Tibial nerve (tissue), 4 donors: ENCODE measurements around the gene CASP1. TPM values are rescaled to one million over a fixed set of nuclear protein-coding genes. Genes with fewer than 3 reads are reported as not detected.
"Not testable (repeated sequence)": the region's sequence is repeated elsewhere in the genome, so short reads cannot be mapped to it uniquely, and the experiment has no call there.

Experiments
- DNase-seq, 2 donors: peaks; one replicate each; pipeline ENCODE4 v3.0.0-alpha.2; 2019; ENCODE audit warnings: low spot score in 2 of 2
- H3K27ac ChIP-seq, 4 donors: fragments of 200-600 bp; sonication (generic) in 3 of 4; one replicate each; pipeline ENCODE4 v1.5.1; 2017 to 2019; ENCODE audit warnings: mild to moderate bottlenecking in 1 of 4
- H3K27me3 ChIP-seq, 2 donors: fragments of 200-600 bp; sonication (generic) in 1 of 2; one replicate each; pipeline versions ENCODE4 v1.5.1 to v1.6.0; 2017 to 2019
- H3K36me3 ChIP-seq, 3 donors: fragments of 200-600 bp; sonication (generic); one replicate each; pipeline ENCODE4 v1.5.1; 2018 to 2019
- H3K4me1 ChIP-seq, 4 donors: fragments of 200-600 bp; sonication (generic) in 3 of 4; one replicate each; pipeline ENCODE4 v1.5.1; 2017 to 2019
- H3K4me3 ChIP-seq, 4 donors: fragments of 200-600 bp; sonication (generic) in 3 of 4; one replicate each; pipeline ENCODE4 v1.5.1; 2017 to 2019; ENCODE audit warnings: mild to moderate bottlenecking in 1 of 4, moderate library complexity in 1 of 4
- H3K9me3 ChIP-seq, 4 donors: fragments of 200-600 bp; sonication (generic) in 3 of 4; one replicate each; pipeline ENCODE4 v1.5.1; 2017 to 2019
- CTCF ChIP-seq, 5 experiments: fragments of 200-600 bp in 3 of 5; fragments of 450-650 bp in 2 of 5; sonication (generic) in 3 of 5; IDR thresholded peaks; one replicate each; pipeline ENCODE4 v1.5.1; 2016 to 2019; ENCODE audit warnings: antibody characterized with exemption in 5 of 5, mild to moderate bottlenecking in 3 of 5, moderate library complexity in 2 of 5
- EP300 ChIP-seq, 2 donors: sonication (generic); formaldehyde crosslinking; IDR thresholded peaks; one replicate each; pipeline ENCODE4 v1.6.1; 2017; ENCODE audit warnings: antibody characterized with exemption in 2 of 2, mild to moderate bottlenecking in 1 of 2
- POLR2A ChIP-seq, 2 donors: fragments of 450-650 bp; IDR thresholded peaks; one replicate each; pipeline ENCODE4 v1.6.1; 2017; ENCODE audit warnings: antibody characterized with exemption in 2 of 2, mild to moderate bottlenecking in 2 of 2, moderate library complexity in 2 of 2
- WGBS, 2 donors: methylation state at CpG; one replicate each; pipeline ENCODE4 v1.1.5; 2018; 5-methylcytosine and 5-hydroxymethylcytosine counted together
- total RNA-seq, 4 donors: library from RNA; depleted of rRNA; stranded (reverse); fragments of >200 nt; gene quantifications; one replicate each; pipeline ENCODE4 v1.1.0, GENCODE V29; 2016

CASP1 gene
- total RNA-seq, 4 donors from 2014 or later = 8.5 to 15.0 (median 8.9) TPM

- DNase-seq = no peak
- H3K9me3 ChIP-seq = no peaks in the 10 kb centered on the region
- H3K4me3 ChIP-seq = no peak overlapping the region
- peaks cover 0 to 19% (median 0%) of the 10 kb centered on the region in 4 donors for H3K4me1 ChIP-seq
- H3K36me3 ChIP-seq = no peaks in the 10 kb centered on the region
- 88 to 94% methylated on average over 1 of the region's 1 CpG for WGBS, 2 donors
- no peaks in the 10 kb centered on the region for H3K27me3 ChIP-seq
- TF ChIP-seq EP300 (IDR thresholded peaks at IDR 0.05) (no peak), POLR2A (IDR thresholded peaks at IDR 0.05) (no peak), CTCF (IDR thresholded peaks at IDR 0.05) (no peak)
- no peak overlapping the region for H3K27ac ChIP-seq
Measured at GRCh38 chr11:105049481-105049880, 14.5 kb upstream of the CASP1 start.

GRCh38 chr11:105046898-105047579, 12.1 kb upstream of the CASP1 start:
- H3K9me3 ChIP-seq = no peaks in the 10 kb centered on the region
- no peak for DNase-seq
- H3K36me3 ChIP-seq = no peaks in the 10 kb centered on the region
- H3K4me3 ChIP-seq = no peak overlapping the region
- peaks cover 0 to 33% (median 5%) of the 10 kb centered on the region in 4 donors for H3K4me1 ChIP-seq
- TF ChIP-seq POLR2A (IDR thresholded peaks at IDR 0.05) (no peak), EP300 (IDR thresholded peaks at IDR 0.05) (peak; percentile 25 to 62)
- no peak overlapping the region for H3K27ac ChIP-seq
- H3K27me3 ChIP-seq = no peaks in the 10 kb centered on the region
- 39 to 66% methylated on average over 8 of the region's 8 CpGs for WGBS, 2 donors

GRCh38 chr11:105045676-105046296, 10.8 kb upstream of the CASP1 start:
- no peaks in the 10 kb centered on the region for H3K27me3 ChIP-seq
- no peaks in the 10 kb centered on the region for H3K9me3 ChIP-seq
- H3K36me3 ChIP-seq = peaks cover 0 to 6% (median 0%) of the 10 kb centered on the region in 3 donors
- DNase-seq = no peak
- 65 to 68% methylated on average over 5 of the region's 5 CpGs for WGBS, 2 donors
- TF ChIP-seq EP300 (IDR thresholded peaks at IDR 0.05) (no peak), POLR2A (IDR thresholded peaks at IDR 0.05) (no peak), CTCF (IDR thresholded peaks at IDR 0.05) (no peak)
- peaks cover 0 to 33% (median 5%) of the 10 kb centered on the region in 4 donors for H3K4me1 ChIP-seq
- H3K27ac ChIP-seq = peak overlapping the region in 3 of 4 donors; percentile 73 to 81 (median 75)
- peak overlapping the region in 2 of 4 donors; percentile 44 to 48 for H3K4me3 ChIP-seq

GRCh38 chr11:105044557-105045524, 9.9 kb upstream of the CASP1 start, which contains the start of gene CARD16:
Gene CARD16, minus strand, starts transcription at chr11:105045335. Its CDS starts 38 bp downstream, at chr11:105045297.
- Histone ChIP-seq H3K4me1 (peaks cover 0 to 33% (median 5%) of the 10 kb centered on the region in 4 donors), H3K4me3 (peak within 1 kb of the TSS; percentile 5 to 48 (median 34)), H3K36me3 (peaks cover 0 to 13% (median 0%) of the 10 kb centered on the region in 3 donors), H3K27ac (peak within 1 kb of the TSS in 3 of 4 donors; percentile 73 to 81 (median 75))
- peak in 1 of 2 donors; percentile 62 for TF ChIP-seq EP300 (IDR thresholded peaks at IDR 0.05)
- not testable (repeated sequence) for H3K9me3 ChIP-seq, H3K27me3 ChIP-seq
- 21 to 29% methylated on average over 5 of the region's 5 CpGs for WGBS, 2 donors
- DNase-seq = peak in 1 of 2 donors; percentile 37

GRCh38 chr11:105042178-105042577, 7.2 kb upstream of the CASP1 start:
- H3K9me3 ChIP-seq = peaks cover 0 to 3% (median 0%) of the 10 kb centered on the region in 4 donors
- H3K36me3 ChIP-seq = peaks cover 0 to 13% (median 0%) of the 10 kb centered on the region in 3 donors
- DNase-seq = no peak
- no peak overlapping the region for H3K4me3 ChIP-seq
- TF ChIP-seq EP300 (IDR thresholded peaks at IDR 0.05) = no peak
- peaks cover 0 to 30% (median 5%) of the 10 kb centered on the region in 4 donors for H3K4me1 ChIP-seq
- no peaks in the 10 kb centered on the region for H3K27me3 ChIP-seq
- WGBS, 2 donors = 44 to 76% methylated on average over 3 of the region's 3 CpGs
- H3K27ac ChIP-seq = no peak overlapping the region

- no peak overlapping the region for H3K4me3 ChIP-seq
- H3K27me3 ChIP-seq = no peaks in the 10 kb centered on the region
- peaks cover 0 to 28% (median 5%) of the 10 kb centered on the region in 4 donors for H3K4me1 ChIP-seq
- 61 to 77% methylated on average over 2 of the region's 2 CpGs for WGBS, 2 donors
- H3K36me3 ChIP-seq = peaks cover 0 to 13% (median 0%) of the 10 kb centered on the region in 3 donors
- H3K9me3 ChIP-seq = peaks cover 0 to 5% (median 0%) of the 10 kb centered on the region in 4 donors
- no peak overlapping the region for H3K27ac ChIP-seq
- no peak for TF ChIP-seq POLR2A (IDR thresholded peaks at IDR 0.05)
- no peak for TF ChIP-seq EP300 (IDR thresholded peaks at IDR 0.05)
- TF ChIP-seq CTCF (IDR thresholded peaks at IDR 0.05) = no peak
- DNase-seq = no peak
Measured at GRCh38 chr11:105040703-105041102, 5.8 kb upstream of the CASP1 start.

GRCh38 chr11:105034388-105034787, 556 bp downstream of the CASP1 start:
- Histone ChIP-seq H3K4me3 (peak overlapping the region; percentile 15 to 48 (median 32)), H3K27ac (peak overlapping the region; percentile 44 to 79 (median 68)), H3K4me1 (peaks cover 0 to 21% (median 0%) of the 10 kb centered on the region in 4 donors), H3K36me3 (peaks cover 0 to 19% (median 0%) of the 10 kb centered on the region in 3 donors)
- 66 to 69% methylated on average over 2 of the region's 2 CpGs for WGBS, 2 donors
- not testable (repeated sequence) for H3K27me3 ChIP-seq, DNase-seq, H3K9me3 ChIP-seq
